Endothelial cell of umbilical vein (primary cell): ENCODE results near the gene PMVK. TPM values are rescaled to one million over a fixed set of nuclear protein-coding genes. Genes with fewer than 3 reads are reported as not detected.
A peak's percentile ranks its signal among the peaks of the same experiment; 100 is the strongest.

Experiments used
- BruUV-seq: library from RNA; stranded (reverse); fragments of 400-500 nt; replicated peaks from 2 replicates; lab custom pipeline; 2021; lab: Mats Ljungman, UMichigan
- CTCF ChIA-PET: fragments of 300-600, 350-600 bp; sonication (Branson Sonifier 250); formaldehyde crosslinking; loops from one replicate; lab custom pipeline; 2021; ENCODE audit warnings: antibody characterized with exemption, inconsistent platforms; lab: Charles Lee
- POLR2A ChIA-PET: fragments of 300-600, 350-600 bp; sonication (Branson Sonifier 250); formaldehyde crosslinking; loops from one replicate; lab custom pipeline; 2021; ENCODE audit warnings: antibody characterized with exemption, inconsistent platforms; lab: Charles Lee
- DNase-seq: peaks from one replicate; pipeline ENCODE4 v3.0.0-alpha.2; 2011; ENCODE audit warnings: low read depth, low spot score
- FAIRE-seq: peaks from 2 replicates; lab custom pipeline; 2011; peaks lifted over from hg19 to GRCh38; lab: Jason Lieb, UNC
- H2AFZ ChIP-seq: 2 replicates; pipeline ENCODE4 v1.6.0; 2012; ENCODE audit warnings: low read depth, low read length, control low read depth, inconsistent platforms
- H3K27ac ChIP-seq: 2 replicates; pipeline ENCODE4 v1.5.1; 2011; ENCODE audit warnings: low read depth, mild to moderate bottlenecking, control low read depth, low read length, moderate library complexity; ENCODE audit not compliant: insufficient read depth
- H3K27me3 ChIP-seq, 2 experiments: 2 replicates each; pipeline versions ENCODE4 v1.6.0 to v1.6.1; 2011; ENCODE audit warnings: low read length in 2 of 2, mixed read lengths in 1 of 2; ENCODE audit not compliant: control insufficient read depth in 2 of 2, insufficient read depth in 2 of 2
- H3K36me3 ChIP-seq, 2 experiments: 2 replicates in 1 of 2; 3 replicates in 1 of 2; pipeline ENCODE4 v1.5.1; 2011; ENCODE audit warnings: low read length in 2 of 2, mild to moderate bottlenecking in 1 of 2, moderate library complexity in 1 of 2; ENCODE audit not compliant: control insufficient read depth in 2 of 2, insufficient read depth in 2 of 2; ENCODE audit errors: extremely low read depth in 1 of 2
- H3K4me1 ChIP-seq: 3 replicates; pipeline ENCODE4 v1.5.1; 2011; ENCODE audit warnings: mild to moderate bottlenecking, low read length; ENCODE audit not compliant: control insufficient read depth, insufficient read depth; ENCODE audit errors: extremely low read depth
- H3K4me2 ChIP-seq: 2 replicates; pipeline ENCODE4 v1.6.1; 2011; ENCODE audit warnings: low read length, control low read depth, mixed read lengths; ENCODE audit not compliant: insufficient read depth
- H3K4me3 ChIP-seq, 3 experiments: fragments of 200-600 bp in 1 of 3; sonication (generic), shearing (Covaris generic) in 1 of 3; replicated peaks in 1 of 3; 2 replicates each; pipeline ENCODE4 v1.5.1; 2011 to 2016; ENCODE audit warnings: control low read depth in 3 of 3, low read length in 3 of 3, mild to moderate bottlenecking in 2 of 3, inconsistent platforms in 1 of 3, low read depth in 1 of 3, moderate library complexity in 1 of 3; ENCODE audit not compliant: insufficient read depth in 1 of 3
- H3K79me2 ChIP-seq: 2 replicates; pipeline ENCODE4 v1.6.0; 2012; ENCODE audit warnings: low read length, inconsistent platforms; ENCODE audit not compliant: control insufficient read depth, insufficient read depth
- H3K9ac ChIP-seq: replicated peaks from 2 replicates; pipeline ENCODE3; 2011; ENCODE audit warnings: low read length, control low read depth; ENCODE audit not compliant: insufficient read depth; ENCODE audit errors: extremely low read depth
- H3K9me1 ChIP-seq: replicated peaks from 3 replicates; pipeline ENCODE4 v1.6.0; 2011; ENCODE audit warnings: mild to moderate bottlenecking, low read length; ENCODE audit not compliant: control insufficient read depth, insufficient read depth; ENCODE audit errors: extremely low read depth
- H3K9me3 ChIP-seq: replicated peaks from 2 replicates; pipeline ENCODE4 v1.5.1; 2012; ENCODE audit warnings: low read length, inconsistent platforms; ENCODE audit not compliant: control insufficient read depth, insufficient read depth
- H4K20me1 ChIP-seq: replicated peaks from 2 replicates; pipeline ENCODE3; 2011; ENCODE audit warnings: mild to moderate bottlenecking, low read length; ENCODE audit not compliant: control insufficient read depth, insufficient read depth; ENCODE audit errors: extremely low read depth
- CTCF ChIP-seq, 2 donors: IDR thresholded peaks; 1 replicate in 1 of 2; 2 replicates in 1 of 2; pipeline ENCODE4 v1.5.1; 2011; ENCODE audit warnings: low read length in 2 of 2, mild to moderate bottlenecking in 2 of 2, moderate library complexity in 2 of 2, control low read depth in 1 of 2, inconsistent platforms in 1 of 2, low read depth in 1 of 2; ENCODE audit not compliant: insufficient read depth in 1 of 2; ENCODE audit errors: extremely low read depth in 1 of 2
- EZH2 ChIP-seq: IDR thresholded peaks from 2 replicates; pipeline ENCODE4 v1.6.1; 2012; ENCODE audit warnings: borderline replicate concordance, low read depth, mild to moderate bottlenecking, moderate library complexity, low read length, inconsistent platforms; ENCODE audit not compliant: severe bottlenecking
- FOS ChIP-seq: IDR thresholded peaks from 2 replicates; pipeline ENCODE4 v1.6.1; 2011; ENCODE audit warnings: mild to moderate bottlenecking, low read length, moderate library complexity, borderline replicate concordance; ENCODE audit not compliant: insufficient read depth
- GATA2 ChIP-seq: IDR thresholded peaks from 2 replicates; pipeline ENCODE4 v1.7.0; 2011; ENCODE audit warnings: low read depth, mild to moderate bottlenecking, moderate library complexity, mixed read lengths, low read length; ENCODE audit not compliant: insufficient read length, insufficient read depth
- JUN ChIP-seq: IDR thresholded peaks from 2 replicates; pipeline ENCODE4 v1.6.1; 2011; ENCODE audit warnings: borderline replicate concordance, low read depth; ENCODE audit not compliant: insufficient read length, insufficient read depth
- MAX ChIP-seq: IDR thresholded peaks from 2 replicates; pipeline ENCODE4 v1.6.1; 2011; ENCODE audit not compliant: insufficient read depth, insufficient read length
- MYC ChIP-seq: IDR thresholded peaks from one replicate; pipeline ENCODE4 v1.6.1; 2011; ENCODE audit warnings: mild to moderate bottlenecking, low read depth, low read length
- POLR2A ChIP-seq: IDR thresholded peaks from 2 replicates; pipeline ENCODE4 v1.6.1; 2012; ENCODE audit warnings: low read depth, mild to moderate bottlenecking, control low read depth, low read length
- POLR2AphosphoS5 ChIP-seq: IDR thresholded peaks from 2 replicates; pipeline ENCODE4 v1.6.1; 2012; ENCODE audit warnings: low read depth, mild to moderate bottlenecking, control low read depth, low read length, moderate library complexity; ENCODE audit not compliant: insufficient read depth
- dilution Hi-C: fragments of 300-500 bp; cut with MboI; formaldehyde crosslinking; loops from one replicate; pipeline ENCODE4 v1.15.0; 2019; ENCODE audit warnings: low sequenced_read_pairs; ENCODE audit not compliant: extremely low pct_ligation_motif_present
- intact Hi-C: fragments of 100-400 bp; cut with micrococcal nuclease; formaldehyde crosslinking; loops from one replicate; pipeline ENCODE4 v1.10.0; 2022
- polyA plus RNA-seq, 4 experiments: library from polyadenylated mRNA; depleted of rRNA in 3 of 4; stranded (reverse) in 3 of 4; unstranded in 1 of 4; fragments of >200 nt; gene quantifications; 2 replicates each; pipeline versions ENCODE4 v1.2.1 to v1.2.3, GENCODE V29; 2011 to 2012; ENCODE audit warnings: missing spikeins in 1 of 4
- total RNA-seq: library from RNA; stranded (reverse); gene quantifications from 2 replicates; pipeline ENCODE4 v1.2.3, GENCODE V29; 2021

PMVK gene
- total and polyA plus RNA-seq, 2 donors (not counting 3 experiments of a cell fraction or from before 2014, with no cell fraction given) = 22.6 to 32.7 TPM

- peaks cover 57% of the 10 kb centered on the region for H3K79me2 ChIP-seq
- FAIRE-seq = no peak
- intact Hi-C loops = loop anchor here (1.0 to 10.0 kb wide), 4 partner anchors 18 to 488 kb away; partner anchors contain the start of genes EFNA1 and ZBTB7B
Observed at GRCh38 chr1:154972517-154973343, 36.2 kb upstream of the PMVK start.

More at GRCh38 chr1:154972517-154973343, 36.2 kb upstream of the PMVK start:
- ChIA-PET CTCF (interaction anchor here (0.7 to 8.5 kb wide), 13 partner anchors 11 to 200 kb away, joined by 3 to 81 read pairs (median 6); partner anchors contain the start of genes ADAM15, KRTCAP2, LENEP and PBXIP1), POLR2A (interaction anchor here (0.7 to 2.7 kb wide), 8 partner anchors 10 to 29 kb away, joined by 3 to 24 read pairs (median 4); partner anchors contain the start of genes FLAD1, LENEP, PBXIP1 and PYGO2)
- DNase-seq = peak; percentile 95
- Histone ChIP-seq H3K27ac (peak overlapping the region; percentile 99), H3K4me1 (peaks cover 51% of the 10 kb centered on the region), H3K9ac (peak overlapping the region; percentile 92), H3K9me3 (no peaks in the 10 kb centered on the region), H3K4me2 (peak overlapping the region; percentile 80), H3K9me1 (no peaks in the 10 kb centered on the region), H3K4me3 (peak overlapping the region in 2 of 3 experiments; percentile 62 to 64), H3K27me3 (no peaks in the 10 kb centered on the region), H4K20me1 (no peaks in the 10 kb centered on the region), H3K36me3 (no peaks in the 10 kb centered on the region), H2AFZ (no peak overlapping the region)
- TF ChIP-seq FOS = peak; percentile 52
- no peak for TF ChIP-seq EZH2
- no peak for TF ChIP-seq CTCF (IDR thresholded peaks at IDR 0.05; ENCODE audit: extremely low read depth in 1 of 2, insufficient read depth in 1 of 2, low read depth in 1 of 2, low read length in 2 of 2)
- peak; percentile 48 for TF ChIP-seq JUN
- no peak for TF ChIP-seq POLR2AphosphoS5
- no peak for TF ChIP-seq MAX
- peak; percentile 22 for TF ChIP-seq GATA2
- TF ChIP-seq POLR2A = peak; percentile 81
- no peak for TF ChIP-seq MYC
- no TSS peak for BruUV-seq
- dilution Hi-C loops = no loop called here
